K562 (cell line): Measurements from ENCODE around the gene BCL3. TPM values are rescaled to one million over a fixed set of nuclear protein-coding genes. Genes with fewer than 3 reads are reported as not detected.

Experiments used
- BCOR ChIP-seq: fragments of 450-650 bp; IDR thresholded peaks from 2 replicates; pipeline ENCODE4 v1.6.1; 2016
- FOSL1 ChIP-seq: fragments of 200-800 bp; sonication (Bioruptor generic); conservative IDR thresholded peaks from 2 replicates; pipeline ENCODE4 v1.6.1; 2016; ENCODE audit warnings: missing genetic modification characterization, missing compliant biosample characterization
- IFI16 ChIP-seq: fragments of 250-450 bp; sonication (Bioruptor Pico); IDR thresholded peaks from 2 replicates; pipeline ENCODE4 v2.1.2; 2022; ENCODE audit warnings: mild to moderate bottlenecking, inconsistent platforms
- SAP30 ChIP-seq: fragments of 200-600 bp; sonication (generic); IDR thresholded peaks from 2 replicates; pipeline ENCODE4 v1.6.1; 2012; ENCODE audit warnings: borderline replicate concordance, low read depth, mild to moderate bottlenecking, moderate library complexity, low read length, control low read depth, inconsistent platforms; ENCODE audit not compliant: insufficient read depth, poor library complexity, severe bottlenecking
- TSHZ1 ChIP-seq: fragments of 250-450 bp; sonication (Bioruptor Pico); IDR thresholded peaks from 2 replicates; pipeline ENCODE4 v1.4.0; 2020; ENCODE audit warnings: mild to moderate bottlenecking, moderate library complexity
- ZNF347 ChIP-seq: fragments of 450-650 bp; formaldehyde crosslinking; IDR thresholded peaks from 2 replicates; pipeline ENCODE4 v1.4.0; 2020; ENCODE audit warnings: low read depth, mild to moderate bottlenecking, moderate library complexity
- ZNF75A ChIP-seq: fragments of 450-650 bp; formaldehyde crosslinking; IDR thresholded peaks from 2 replicates; pipeline ENCODE4 v1.4.0; 2020; ENCODE audit warnings: mild to moderate bottlenecking
- polyA plus RNA-seq, 8 experiments: library from polyadenylated mRNA; depleted of rRNA in 4 of 8; stranded (reverse) in 5 of 8; unstranded in 3 of 8; fragments of >200 nt; fragmentation: Nextera tagmentation in 2 of 8; fragmentation: Illumina TruSeq in 1 of 8; extraction: Ambion mirVana in 2 of 8; extraction: Trizol in 1 of 8; gene quantifications; 2 replicates each; pipeline versions ENCODE4 v1.2.1 to v1.2.3, GENCODE V29; 2011 to 2014; ENCODE audit warnings: inconsistent platforms in 1 of 8, missing spikeins in 1 of 8
- total RNA-seq, 7 experiments: library from RNA; depleted of rRNA in 6 of 7; stranded (reverse); fragments of >200 nt in 6 of 7; fragmentation: Illumina TruSeq in 2 of 7; extraction: Trizol in 2 of 7; gene quantifications; 2 replicates each; pipeline versions ENCODE4 v1.2.1 to v1.2.3, GENCODE V29; 2011 to 2021; ENCODE audit warnings: low replicate concordance in 1 of 7
- TF ChIP-seq, protein P1 (sequence below), 3 experiments: IDR thresholded peaks in 2 of 3; conservative IDR thresholded peaks in 1 of 3; 2 replicates each; pipeline ENCODE4 v1.5.1; 2011 to 2012; ENCODE audit warnings: low read length in 3 of 3, mild to moderate bottlenecking in 3 of 3, control low read depth in 2 of 3, improper control_type of control experiment in 1 of 3, inconsistent platforms in 1 of 3, low read depth in 1 of 3, mixed read lengths in 1 of 3, moderate library complexity in 1 of 3; ENCODE audit not compliant: insufficient read depth in 2 of 3
- TF ChIP-seq, protein P2 (sequence below), 2 experiments: fragments of 450-650 bp; formaldehyde crosslinking in 1 of 2; IDR thresholded peaks; 2 replicates each; pipeline versions ENCODE4 v1.4.0 to v1.6.1; 2014 to 2020; ENCODE audit warnings: mild to moderate bottlenecking in 2 of 2, borderline replicate concordance in 1 of 2, low read depth in 1 of 2
- TF ChIP-seq, protein P3 (sequence below): sonication (generic); formaldehyde crosslinking; IDR thresholded peaks from 2 replicates; pipeline ENCODE4 v1.8.0; 2022; ENCODE audit warnings: mild to moderate bottlenecking, missing genetic modification reagents

Gene BCL3
- total and polyA plus RNA-seq, 9 of the 15 experiments (the other 6 are each of a cell fraction or from before 2014, with no cell fraction given): 0.03 to 2.4 (median 0.50) TPM; not detected in 1

DNA sequence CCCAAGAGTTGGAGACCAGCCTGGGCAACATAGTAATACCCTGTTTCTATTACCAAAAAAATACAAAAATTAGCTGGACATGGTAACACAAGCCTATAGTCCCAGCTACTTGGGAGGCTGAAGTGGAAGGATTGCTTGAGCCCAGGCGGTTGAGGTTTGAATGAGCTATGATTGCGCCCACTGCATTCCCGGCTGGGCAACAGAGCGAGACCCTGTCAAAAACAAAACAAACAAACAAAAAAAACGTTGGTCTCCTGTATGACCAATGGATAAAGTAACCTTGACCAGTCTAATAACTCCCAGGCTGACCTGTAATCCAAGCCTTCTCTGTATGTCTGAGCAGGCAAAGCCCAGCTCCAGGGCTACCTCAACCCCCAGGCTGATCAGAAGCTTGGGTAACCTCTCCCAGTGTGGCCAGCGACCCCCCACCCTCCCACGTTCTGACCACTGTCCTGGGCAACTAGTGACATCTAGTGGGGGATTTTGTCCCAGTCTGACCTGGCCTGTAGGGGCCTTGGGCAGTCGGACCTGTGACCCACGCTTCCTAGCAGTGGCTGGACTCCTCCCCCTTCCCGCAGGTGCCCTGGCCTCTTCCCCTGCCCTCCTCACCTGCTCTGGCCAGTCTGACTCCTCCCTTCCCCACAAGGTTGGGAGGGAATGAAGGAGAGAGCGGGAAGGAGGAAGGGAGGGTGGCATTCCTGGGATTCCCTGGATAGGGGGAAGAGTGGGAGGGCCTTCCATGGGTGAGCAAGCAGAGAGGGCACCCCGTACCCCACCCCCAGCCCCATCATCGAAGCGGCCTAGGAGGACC lies 59.3 kb downstream of the BCL3 start (continued):
- TF ChIP-seq, protein P1, sequence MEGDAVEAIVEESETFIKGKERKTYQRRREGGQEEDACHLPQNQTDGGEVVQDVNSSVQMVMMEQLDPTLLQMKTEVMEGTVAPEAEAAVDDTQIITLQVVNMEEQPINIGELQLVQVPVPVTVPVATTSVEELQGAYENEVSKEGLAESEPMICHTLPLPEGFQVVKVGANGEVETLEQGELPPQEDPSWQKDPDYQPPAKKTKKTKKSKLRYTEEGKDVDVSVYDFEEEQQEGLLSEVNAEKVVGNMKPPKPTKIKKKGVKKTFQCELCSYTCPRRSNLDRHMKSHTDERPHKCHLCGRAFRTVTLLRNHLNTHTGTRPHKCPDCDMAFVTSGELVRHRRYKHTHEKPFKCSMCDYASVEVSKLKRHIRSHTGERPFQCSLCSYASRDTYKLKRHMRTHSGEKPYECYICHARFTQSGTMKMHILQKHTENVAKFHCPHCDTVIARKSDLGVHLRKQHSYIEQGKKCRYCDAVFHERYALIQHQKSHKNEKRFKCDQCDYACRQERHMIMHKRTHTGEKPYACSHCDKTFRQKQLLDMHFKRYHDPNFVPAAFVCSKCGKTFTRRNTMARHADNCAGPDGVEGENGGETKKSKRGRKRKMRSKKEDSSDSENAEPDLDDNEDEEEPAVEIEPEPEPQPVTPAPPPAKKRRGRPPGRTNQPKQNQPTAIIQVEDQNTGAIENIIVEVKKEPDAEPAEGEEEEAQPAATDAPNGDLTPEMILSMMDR (IDR thresholded peaks at IDR 0.05 in 2 of 3, conservative IDR thresholded peaks at IDR 0.05 in 1 of 3; ENCODE audit: insufficient read depth in 2 of 3, low read depth in 1 of 3, low read length in 3 of 3): peak; percentile 79 to 91 (median 81)
- TF ChIP-seq, protein P2, sequence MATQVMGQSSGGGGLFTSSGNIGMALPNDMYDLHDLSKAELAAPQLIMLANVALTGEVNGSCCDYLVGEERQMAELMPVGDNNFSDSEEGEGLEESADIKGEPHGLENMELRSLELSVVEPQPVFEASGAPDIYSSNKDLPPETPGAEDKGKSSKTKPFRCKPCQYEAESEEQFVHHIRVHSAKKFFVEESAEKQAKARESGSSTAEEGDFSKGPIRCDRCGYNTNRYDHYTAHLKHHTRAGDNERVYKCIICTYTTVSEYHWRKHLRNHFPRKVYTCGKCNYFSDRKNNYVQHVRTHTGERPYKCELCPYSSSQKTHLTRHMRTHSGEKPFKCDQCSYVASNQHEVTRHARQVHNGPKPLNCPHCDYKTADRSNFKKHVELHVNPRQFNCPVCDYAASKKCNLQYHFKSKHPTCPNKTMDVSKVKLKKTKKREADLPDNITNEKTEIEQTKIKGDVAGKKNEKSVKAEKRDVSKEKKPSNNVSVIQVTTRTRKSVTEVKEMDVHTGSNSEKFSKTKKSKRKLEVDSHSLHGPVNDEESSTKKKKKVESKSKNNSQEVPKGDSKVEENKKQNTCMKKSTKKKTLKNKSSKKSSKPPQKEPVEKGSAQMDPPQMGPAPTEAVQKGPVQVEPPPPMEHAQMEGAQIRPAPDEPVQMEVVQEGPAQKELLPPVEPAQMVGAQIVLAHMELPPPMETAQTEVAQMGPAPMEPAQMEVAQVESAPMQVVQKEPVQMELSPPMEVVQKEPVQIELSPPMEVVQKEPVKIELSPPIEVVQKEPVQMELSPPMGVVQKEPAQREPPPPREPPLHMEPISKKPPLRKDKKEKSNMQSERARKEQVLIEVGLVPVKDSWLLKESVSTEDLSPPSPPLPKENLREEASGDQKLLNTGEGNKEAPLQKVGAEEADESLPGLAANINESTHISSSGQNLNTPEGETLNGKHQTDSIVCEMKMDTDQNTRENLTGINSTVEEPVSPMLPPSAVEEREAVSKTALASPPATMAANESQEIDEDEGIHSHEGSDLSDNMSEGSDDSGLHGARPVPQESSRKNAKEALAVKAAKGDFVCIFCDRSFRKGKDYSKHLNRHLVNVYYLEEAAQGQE (IDR thresholded peaks at IDR 0.05; ENCODE audit: borderline replicate concordance): peak; percentile 42; the same call in 1 of the 2 replicates
- TF ChIP-seq, protein P2 (CRISPR knock-in tag; IDR thresholded peaks at IDR 0.05; ENCODE audit: low read depth): no peak
- TF ChIP-seq ZNF75A (CRISPR knock-in tag): no peak
- TF ChIP-seq BCOR: 0 out of 2 replicates have a peak, but pooled peaks have one; percentile 5
- TF ChIP-seq IFI16: no peak
- no peak for TF ChIP-seq FOSL1
- no peak for TF ChIP-seq ZNF347 (CRISPR knock-in tag)
- no peak for TF ChIP-seq TSHZ1 (CRISPR knock-in tag)
- TF ChIP-seq, protein P3, sequence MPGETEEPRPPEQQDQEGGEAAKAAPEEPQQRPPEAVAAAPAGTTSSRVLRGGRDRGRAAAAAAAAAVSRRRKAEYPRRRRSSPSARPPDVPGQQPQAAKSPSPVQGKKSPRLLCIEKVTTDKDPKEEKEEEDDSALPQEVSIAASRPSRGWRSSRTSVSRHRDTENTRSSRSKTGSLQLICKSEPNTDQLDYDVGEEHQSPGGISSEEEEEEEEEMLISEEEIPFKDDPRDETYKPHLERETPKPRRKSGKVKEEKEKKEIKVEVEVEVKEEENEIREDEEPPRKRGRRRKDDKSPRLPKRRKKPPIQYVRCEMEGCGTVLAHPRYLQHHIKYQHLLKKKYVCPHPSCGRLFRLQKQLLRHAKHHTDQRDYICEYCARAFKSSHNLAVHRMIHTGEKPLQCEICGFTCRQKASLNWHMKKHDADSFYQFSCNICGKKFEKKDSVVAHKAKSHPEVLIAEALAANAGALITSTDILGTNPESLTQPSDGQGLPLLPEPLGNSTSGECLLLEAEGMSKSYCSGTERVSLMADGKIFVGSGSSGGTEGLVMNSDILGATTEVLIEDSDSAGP (CRISPR knock-in tag): no peak
- TF ChIP-seq SAP30: no peak
